ENCODE data around the gene CASS4.

DNA sequence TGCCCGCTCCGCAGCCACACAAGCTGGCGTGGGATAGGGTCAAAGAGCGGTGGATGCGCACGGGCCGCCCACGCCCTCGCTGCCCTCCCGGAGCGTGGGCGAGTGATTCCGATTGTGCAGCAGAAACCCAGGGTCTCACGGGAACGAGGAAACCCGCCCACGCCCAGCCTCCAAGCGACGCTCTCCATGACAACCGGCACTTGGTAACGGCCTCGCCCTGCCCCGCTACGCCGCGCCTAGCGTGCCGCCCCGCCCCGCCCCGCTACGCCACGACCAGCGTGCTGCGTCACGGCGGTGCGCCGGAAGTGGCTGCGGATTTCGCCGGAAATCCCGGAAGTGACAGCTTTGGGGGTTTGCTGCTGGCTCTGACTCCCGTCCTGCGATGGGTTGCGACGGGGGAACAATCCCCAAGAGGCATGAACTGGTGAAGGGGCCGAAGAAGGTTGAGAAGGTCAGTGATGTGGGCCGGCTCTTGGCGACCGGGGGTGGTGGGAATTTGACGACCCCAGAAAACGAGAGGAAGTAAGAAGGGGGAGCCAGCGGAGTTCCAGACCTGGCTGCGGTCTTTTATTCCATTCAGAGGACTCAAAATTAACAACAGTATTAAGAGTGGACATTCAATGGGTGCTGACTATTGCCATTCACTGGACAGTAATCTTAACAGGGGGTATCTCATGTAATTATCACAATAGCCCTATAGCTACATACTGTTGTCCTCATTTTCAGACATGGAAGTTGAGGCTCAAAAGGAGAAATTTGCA, 56.4 kb downstream of the CASS4 start, which contains the start of gene RTF2:
- TF ChIP-seq, protein P1, sequence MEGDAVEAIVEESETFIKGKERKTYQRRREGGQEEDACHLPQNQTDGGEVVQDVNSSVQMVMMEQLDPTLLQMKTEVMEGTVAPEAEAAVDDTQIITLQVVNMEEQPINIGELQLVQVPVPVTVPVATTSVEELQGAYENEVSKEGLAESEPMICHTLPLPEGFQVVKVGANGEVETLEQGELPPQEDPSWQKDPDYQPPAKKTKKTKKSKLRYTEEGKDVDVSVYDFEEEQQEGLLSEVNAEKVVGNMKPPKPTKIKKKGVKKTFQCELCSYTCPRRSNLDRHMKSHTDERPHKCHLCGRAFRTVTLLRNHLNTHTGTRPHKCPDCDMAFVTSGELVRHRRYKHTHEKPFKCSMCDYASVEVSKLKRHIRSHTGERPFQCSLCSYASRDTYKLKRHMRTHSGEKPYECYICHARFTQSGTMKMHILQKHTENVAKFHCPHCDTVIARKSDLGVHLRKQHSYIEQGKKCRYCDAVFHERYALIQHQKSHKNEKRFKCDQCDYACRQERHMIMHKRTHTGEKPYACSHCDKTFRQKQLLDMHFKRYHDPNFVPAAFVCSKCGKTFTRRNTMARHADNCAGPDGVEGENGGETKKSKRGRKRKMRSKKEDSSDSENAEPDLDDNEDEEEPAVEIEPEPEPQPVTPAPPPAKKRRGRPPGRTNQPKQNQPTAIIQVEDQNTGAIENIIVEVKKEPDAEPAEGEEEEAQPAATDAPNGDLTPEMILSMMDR (conservative IDR thresholded peaks at IDR 0.05) = no peak
- no peak for TF ChIP-seq ZFX (IDR thresholded peaks at IDR 0.05)

Data from C4-2B (cell line).